ENCODE results near the gene ESR1. TPM values are rescaled to one million over a fixed set of nuclear protein-coding genes. Genes with fewer than 3 reads are reported as not detected.
"Not testable (repeated sequence)": the region's sequence is repeated elsewhere in the genome, so short reads cannot be mapped to it uniquely, and the experiment has no call there.

ESR1 gene
- total RNA-seq, 1 experiment from 2014 or later: 0.98 TPM

DNA sequence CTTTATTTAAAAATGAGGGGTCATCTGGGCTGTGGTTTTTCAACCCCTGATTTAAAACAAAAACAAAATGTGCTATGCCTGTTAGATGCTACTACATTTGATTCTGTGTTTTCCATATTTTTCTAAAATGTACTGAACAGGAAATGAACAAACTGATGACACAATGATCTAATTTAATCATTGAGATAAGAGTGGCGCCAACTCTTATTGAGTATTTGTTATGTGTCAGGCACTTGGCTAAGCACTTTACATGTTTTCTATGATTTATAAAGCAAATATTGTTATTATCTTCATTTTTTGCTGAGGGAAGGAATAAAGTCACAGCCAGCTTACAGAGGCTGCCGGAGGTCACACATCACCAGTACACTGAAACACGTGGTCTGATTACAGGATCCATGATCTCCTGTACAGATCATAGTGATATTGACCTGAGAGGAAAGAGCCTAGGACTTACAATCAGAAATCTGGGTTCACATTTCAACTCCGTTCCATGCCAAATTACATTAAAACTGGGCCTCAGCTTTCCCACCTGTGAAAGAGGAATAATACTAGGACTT lies 166.7 kb downstream of the ESR1 start:
- no peak overlapping the region for H3K4me3 Mint-ChIP-seq
- POLR2A ChIA-PET: no interaction called here
- no peaks in the 10 kb centered on the region for H3K4me1 Mint-ChIP-seq
- no peak for ATAC-seq
- CTCF ChIA-PET: no interaction called here
- DNase-seq (ENCODE audit: low spot score): no peak
- H3K9me3 Mint-ChIP-seq: no peaks in the 10 kb centered on the region
- H3K27ac Mint-ChIP-seq: no peak overlapping the region
- TF ChIP-seq, protein P1, sequence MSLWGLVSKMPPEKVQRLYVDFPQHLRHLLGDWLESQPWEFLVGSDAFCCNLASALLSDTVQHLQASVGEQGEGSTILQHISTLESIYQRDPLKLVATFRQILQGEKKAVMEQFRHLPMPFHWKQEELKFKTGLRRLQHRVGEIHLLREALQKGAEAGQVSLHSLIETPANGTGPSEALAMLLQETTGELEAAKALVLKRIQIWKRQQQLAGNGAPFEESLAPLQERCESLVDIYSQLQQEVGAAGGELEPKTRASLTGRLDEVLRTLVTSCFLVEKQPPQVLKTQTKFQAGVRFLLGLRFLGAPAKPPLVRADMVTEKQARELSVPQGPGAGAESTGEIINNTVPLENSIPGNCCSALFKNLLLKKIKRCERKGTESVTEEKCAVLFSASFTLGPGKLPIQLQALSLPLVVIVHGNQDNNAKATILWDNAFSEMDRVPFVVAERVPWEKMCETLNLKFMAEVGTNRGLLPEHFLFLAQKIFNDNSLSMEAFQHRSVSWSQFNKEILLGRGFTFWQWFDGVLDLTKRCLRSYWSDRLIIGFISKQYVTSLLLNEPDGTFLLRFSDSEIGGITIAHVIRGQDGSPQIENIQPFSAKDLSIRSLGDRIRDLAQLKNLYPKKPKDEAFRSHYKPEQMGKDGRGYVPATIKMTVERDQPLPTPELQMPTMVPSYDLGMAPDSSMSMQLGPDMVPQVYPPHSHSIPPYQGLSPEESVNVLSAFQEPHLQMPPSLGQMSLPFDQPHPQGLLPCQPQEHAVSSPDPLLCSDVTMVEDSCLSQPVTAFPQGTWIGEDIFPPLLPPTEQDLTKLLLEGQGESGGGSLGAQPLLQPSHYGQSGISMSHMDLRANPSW (CRISPR knock-in tag; conservative IDR thresholded peaks at IDR 0.05; ENCODE audit: low read depth): no peak
- no peak for TF ChIP-seq JUN (CRISPR knock-in tag; IDR thresholded peaks at IDR 0.05)
- no peak for TF ChIP-seq ZNF416 (CRISPR knock-in tag; IDR thresholded peaks at IDR 0.05)
- no peak for TF ChIP-seq IRF2 (CRISPR knock-in tag; IDR thresholded peaks at IDR 0.05; ENCODE audit: borderline replicate concordance, low read depth)
- TF ChIP-seq ETV6 (CRISPR knock-in tag; IDR thresholded peaks at IDR 0.05): no peak
- TF ChIP-seq, protein P2, sequence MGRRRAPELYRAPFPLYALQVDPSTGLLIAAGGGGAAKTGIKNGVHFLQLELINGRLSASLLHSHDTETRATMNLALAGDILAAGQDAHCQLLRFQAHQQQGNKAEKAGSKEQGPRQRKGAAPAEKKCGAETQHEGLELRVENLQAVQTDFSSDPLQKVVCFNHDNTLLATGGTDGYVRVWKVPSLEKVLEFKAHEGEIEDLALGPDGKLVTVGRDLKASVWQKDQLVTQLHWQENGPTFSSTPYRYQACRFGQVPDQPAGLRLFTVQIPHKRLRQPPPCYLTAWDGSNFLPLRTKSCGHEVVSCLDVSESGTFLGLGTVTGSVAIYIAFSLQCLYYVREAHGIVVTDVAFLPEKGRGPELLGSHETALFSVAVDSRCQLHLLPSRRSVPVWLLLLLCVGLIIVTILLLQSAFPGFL (CRISPR knock-in tag; IDR thresholded peaks at IDR 0.05; ENCODE audit: borderline replicate concordance): no peak
- no peak for TF ChIP-seq RELA (CRISPR knock-in tag; IDR thresholded peaks at IDR 0.05; ENCODE audit: borderline replicate concordance)
- TF ChIP-seq, protein P3, sequence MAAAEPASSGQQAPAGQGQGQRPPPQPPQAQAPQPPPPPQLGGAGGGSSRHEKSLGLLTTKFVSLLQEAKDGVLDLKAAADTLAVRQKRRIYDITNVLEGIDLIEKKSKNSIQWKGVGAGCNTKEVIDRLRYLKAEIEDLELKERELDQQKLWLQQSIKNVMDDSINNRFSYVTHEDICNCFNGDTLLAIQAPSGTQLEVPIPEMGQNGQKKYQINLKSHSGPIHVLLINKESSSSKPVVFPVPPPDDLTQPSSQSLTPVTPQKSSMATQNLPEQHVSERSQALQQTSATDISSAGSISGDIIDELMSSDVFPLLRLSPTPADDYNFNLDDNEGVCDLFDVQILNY (CRISPR knock-in tag; IDR thresholded peaks at IDR 0.05): no peak
- TF ChIP-seq, protein P4, sequence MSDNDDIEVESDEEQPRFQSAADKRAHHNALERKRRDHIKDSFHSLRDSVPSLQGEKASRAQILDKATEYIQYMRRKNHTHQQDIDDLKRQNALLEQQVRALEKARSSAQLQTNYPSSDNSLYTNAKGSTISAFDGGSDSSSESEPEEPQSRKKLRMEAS (CRISPR knock-in tag; IDR thresholded peaks at IDR 0.05): no peak
- TF ChIP-seq, protein P5, sequence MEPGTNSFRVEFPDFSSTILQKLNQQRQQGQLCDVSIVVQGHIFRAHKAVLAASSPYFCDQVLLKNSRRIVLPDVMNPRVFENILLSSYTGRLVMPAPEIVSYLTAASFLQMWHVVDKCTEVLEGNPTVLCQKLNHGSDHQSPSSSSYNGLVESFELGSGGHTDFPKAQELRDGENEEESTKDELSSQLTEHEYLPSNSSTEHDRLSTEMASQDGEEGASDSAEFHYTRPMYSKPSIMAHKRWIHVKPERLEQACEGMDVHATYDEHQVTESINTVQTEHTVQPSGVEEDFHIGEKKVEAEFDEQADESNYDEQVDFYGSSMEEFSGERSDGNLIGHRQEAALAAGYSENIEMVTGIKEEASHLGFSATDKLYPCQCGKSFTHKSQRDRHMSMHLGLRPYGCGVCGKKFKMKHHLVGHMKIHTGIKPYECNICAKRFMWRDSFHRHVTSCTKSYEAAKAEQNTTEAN (CRISPR knock-in tag; IDR thresholded peaks at IDR 0.05): no peak
- no peak for TF ChIP-seq ZNF121 (CRISPR knock-in tag; IDR thresholded peaks at IDR 0.05)
- TF ChIP-seq, protein P6, sequence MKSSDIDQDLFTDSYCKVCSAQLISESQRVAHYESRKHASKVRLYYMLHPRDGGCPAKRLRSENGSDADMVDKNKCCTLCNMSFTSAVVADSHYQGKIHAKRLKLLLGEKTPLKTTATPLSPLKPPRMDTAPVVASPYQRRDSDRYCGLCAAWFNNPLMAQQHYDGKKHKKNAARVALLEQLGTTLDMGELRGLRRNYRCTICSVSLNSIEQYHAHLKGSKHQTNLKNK (CRISPR knock-in tag; IDR thresholded peaks at IDR 0.05): no peak
- H3K36me3 Mint-ChIP-seq: no peaks in the 10 kb centered on the region
- H3K27me3 Mint-ChIP-seq (ENCODE audit: low read depth): no peaks in the 10 kb centered on the region

DNA sequence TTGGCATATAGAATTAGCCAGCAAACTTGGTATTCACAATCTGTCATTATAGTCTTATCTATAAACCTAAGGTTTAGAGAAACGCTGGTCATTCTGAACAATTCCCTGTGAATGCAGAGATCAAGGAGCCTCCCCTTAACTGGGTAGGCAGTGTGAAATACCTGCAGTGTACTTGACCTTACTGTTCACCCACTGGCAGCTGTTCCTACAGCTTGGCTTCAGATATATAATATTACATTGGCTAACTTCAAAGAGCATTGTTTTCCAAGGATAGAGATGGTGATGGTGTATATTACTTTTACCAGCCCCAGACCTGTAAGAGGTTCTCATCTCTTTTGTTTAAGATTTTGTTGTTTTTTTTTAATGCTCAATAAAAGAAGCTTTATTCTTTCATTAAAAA lies 168.3 kb downstream of the ESR1 start:
- H3K9me3 Mint-ChIP-seq: no peaks in the 10 kb centered on the region
- no peaks in the 10 kb centered on the region for H3K4me1 Mint-ChIP-seq
- no peak overlapping the region for H3K4me3 Mint-ChIP-seq
- POLR2A ChIA-PET: no interaction called here
- TF ChIP-seq, protein P7, sequence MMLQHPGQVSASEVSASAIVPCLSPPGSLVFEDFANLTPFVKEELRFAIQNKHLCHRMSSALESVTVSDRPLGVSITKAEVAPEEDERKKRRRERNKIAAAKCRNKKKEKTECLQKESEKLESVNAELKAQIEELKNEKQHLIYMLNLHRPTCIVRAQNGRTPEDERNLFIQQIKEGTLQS (CRISPR knock-in tag; conservative IDR thresholded peaks at IDR 0.05): no peak
- TF ChIP-seq, protein P8, sequence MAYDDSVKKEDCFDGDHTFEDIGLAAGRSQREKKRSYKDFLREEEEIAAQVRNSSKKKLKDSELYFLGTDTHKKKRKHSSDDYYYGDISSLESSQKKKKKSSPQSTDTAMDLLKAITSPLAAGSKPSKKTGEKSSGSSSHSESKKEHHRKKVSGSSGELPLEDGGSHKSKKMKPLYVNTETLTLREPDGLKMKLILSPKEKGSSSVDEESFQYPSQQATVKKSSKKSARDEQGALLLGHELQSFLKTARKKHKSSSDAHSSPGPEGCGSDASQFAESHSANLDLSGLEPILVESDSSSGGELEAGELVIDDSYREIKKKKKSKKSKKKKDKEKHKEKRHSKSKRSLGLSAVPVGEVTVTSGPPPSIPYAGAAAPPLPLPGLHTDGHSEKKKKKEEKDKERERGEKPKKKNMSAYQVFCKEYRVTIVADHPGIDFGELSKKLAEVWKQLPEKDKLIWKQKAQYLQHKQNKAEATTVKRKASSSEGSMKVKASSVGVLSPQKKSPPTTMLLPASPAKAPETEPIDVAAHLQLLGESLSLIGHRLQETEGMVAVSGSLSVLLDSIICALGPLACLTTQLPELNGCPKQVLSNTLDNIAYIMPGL (CRISPR knock-in tag; IDR thresholded peaks at IDR 0.05): no peak
- TF ChIP-seq CBFB (CRISPR knock-in tag; IDR thresholded peaks at IDR 0.05; ENCODE audit: low read depth): no peak
- ATAC-seq (no peak), DNase-seq (ENCODE audit: low spot score) (no peak)
- H3K27ac Mint-ChIP-seq: no peak overlapping the region
- no peaks in the 10 kb centered on the region for H3K27me3 Mint-ChIP-seq (ENCODE audit: low read depth)
- H3K36me3 Mint-ChIP-seq: no peaks in the 10 kb centered on the region
- CTCF ChIA-PET: interaction anchor here (0.8 kb wide), 1 partner anchor 210 kb away, joined by 3 read pairs; no protein-coding TSS in a partner anchor

DNA sequence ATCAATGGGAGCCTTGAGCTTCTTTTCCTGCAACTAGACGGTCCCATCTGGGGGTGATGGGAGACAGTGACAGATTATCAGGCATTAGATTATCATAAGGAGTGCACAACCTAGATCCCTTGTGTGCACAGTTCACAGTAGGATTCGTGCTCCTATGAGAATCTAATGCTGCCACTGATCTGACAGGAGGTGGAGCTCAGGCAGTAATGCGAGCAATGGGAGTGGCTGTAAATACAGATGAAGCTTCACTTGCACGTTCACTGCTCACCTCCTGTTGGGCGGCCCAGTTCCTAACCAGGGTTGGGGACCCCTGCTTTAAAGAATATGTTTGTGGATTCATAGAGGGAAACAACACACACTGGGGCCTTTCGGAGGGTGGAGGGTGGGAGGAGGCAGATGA lies 180.7 kb downstream of the ESR1 start:
- DNase-seq (ENCODE audit: low spot score); H3K27me3 Mint-ChIP-seq (ENCODE audit: low read depth); ATAC-seq; H3K9me3 Mint-ChIP-seq; POLR2A ChIA-PET; CTCF ChIA-PET; H3K4me3 Mint-ChIP-seq; H3K4me1 Mint-ChIP-seq; H3K36me3 Mint-ChIP-seq; H3K27ac Mint-ChIP-seq: not testable (repeated sequence)
